ENCODE data around the gene KLF7.

KLF7 gene

DNA sequence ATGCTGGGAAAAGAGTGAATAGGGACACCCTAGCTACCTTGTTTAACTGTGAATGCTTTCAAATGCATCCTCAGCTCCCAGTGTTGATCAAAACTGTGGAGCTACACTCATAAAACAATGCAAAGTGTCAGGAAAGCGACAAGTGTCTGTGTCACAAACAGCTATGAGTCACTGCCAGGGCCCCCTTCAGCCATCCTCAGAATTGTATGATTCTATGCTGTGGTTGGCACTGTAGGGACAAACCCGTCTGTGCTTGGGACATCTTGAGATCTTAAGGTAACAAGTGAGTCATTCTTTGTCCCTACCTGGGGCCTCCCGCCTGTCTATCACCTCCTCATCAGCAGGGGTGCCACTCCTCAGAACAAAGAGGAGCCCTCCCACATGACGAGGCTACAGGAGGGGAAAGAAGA is 42.4 kb downstream of the KLF7 start:
- DNase-seq: no peak

GRCh38 chr2:207122651-207123334 is 43.0 kb downstream of the KLF7 start:
- no peak for DNase-seq

- DNase-seq: no peak
Measured at GRCh38 chr2:207121784-207122183, 44.0 kb downstream of the KLF7 start.

- no peak for DNase-seq
Measured at GRCh38 chr2:207119048-207119447, 46.7 kb downstream of the KLF7 start.

GRCh38 chr2:207117668-207118067 is 48.1 kb downstream of the KLF7 start:
- DNase-seq: no peak

GRCh38 chr2:207115715-207116364 is 49.9 kb downstream of the KLF7 start:
- no peak for DNase-seq

- no peak for DNase-seq
Measured at GRCh38 chr2:207113414-207113813, 52.3 kb downstream of the KLF7 start.

DNA sequence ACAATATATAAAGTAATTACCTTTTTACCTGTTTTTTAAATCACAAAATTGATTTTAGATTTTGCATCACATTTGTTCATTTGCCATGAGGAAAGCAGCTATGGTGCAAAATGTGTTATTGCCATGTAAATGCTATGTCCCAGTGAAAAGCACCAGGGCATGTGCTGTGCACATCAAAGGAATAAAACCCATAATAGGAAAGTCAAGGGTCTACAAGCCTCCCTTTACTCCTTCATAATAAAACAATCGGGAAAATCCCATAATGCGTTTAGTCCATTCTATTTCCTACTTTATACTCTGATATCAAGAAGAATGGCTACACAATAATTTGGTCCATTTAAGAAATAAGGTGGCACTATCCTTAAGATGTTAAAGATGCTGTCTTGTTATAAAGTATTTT is 53.0 kb downstream of the KLF7 start:
- DNase-seq: no peak

DNA sequence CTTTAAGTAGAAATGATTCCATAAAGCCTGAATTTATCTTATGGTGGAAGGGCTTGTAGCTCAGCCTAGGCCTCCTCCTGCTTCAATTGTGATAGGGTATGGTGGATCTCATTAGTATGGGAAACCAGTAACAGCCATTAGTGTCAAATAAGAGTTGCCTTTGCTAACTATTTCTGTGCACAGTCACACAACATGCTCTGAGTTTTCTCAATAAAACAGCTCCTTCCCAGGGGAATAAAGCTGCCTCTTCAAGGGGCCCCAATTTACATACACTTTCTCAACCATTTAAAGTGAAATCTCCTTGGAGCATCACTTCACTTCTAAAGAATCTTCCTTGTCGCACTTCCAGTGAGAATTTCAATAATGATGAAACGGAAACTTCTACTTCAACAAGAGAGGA is 53.4 kb downstream of the KLF7 start:
- no peak for DNase-seq

DNA sequence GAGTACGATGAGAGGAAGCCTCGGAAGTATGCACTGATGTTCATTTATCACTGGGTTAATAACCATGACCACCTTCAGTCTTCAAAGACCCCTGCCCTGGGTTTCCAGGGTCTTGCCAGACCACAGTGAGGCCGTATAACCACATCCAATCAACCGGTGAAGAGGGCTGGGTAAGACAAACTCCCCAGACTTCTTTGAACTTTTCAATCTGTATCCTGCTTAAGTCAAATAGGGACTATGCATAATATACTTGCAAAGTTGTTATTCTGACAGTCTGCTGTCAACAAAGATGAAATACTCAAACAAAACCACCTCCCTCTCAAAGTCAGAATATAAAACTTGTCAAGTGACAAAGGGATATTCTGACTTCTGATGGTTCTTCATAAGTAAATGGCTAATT is 54.0 kb downstream of the KLF7 start:
- no peak for DNase-seq

GRCh38 chr2:207110715-207111114 is 55.0 kb downstream of the KLF7 start:
- no peak for DNase-seq

DNA sequence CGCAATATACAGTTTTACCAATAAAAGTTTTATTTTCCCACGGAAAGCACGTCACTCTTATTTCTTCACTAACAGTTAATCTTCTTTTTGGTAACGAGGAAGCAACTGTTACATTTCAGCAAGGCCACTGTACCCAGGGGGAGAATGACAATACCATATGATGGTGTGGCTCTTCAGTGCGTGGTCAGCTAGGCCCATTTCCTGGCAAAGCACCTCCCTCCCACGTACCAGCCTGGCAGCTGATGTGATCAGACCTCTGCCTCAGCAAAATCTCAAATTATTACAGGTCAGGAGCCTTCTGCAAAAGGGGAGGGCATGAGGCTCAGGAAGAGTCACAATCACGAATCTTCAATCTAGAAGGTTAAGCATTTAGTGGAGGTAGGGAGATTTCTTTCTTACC is 55.4 kb downstream of the KLF7 start:
- peak; percentile 21 for DNase-seq

- DNase-seq: no peak
Measured at GRCh38 chr2:207109768-207110167, 56.0 kb downstream of the KLF7 start.

GRCh38 chr2:207108440-207108839 is 57.3 kb downstream of the KLF7 start:
- DNase-seq: no peak

DNA sequence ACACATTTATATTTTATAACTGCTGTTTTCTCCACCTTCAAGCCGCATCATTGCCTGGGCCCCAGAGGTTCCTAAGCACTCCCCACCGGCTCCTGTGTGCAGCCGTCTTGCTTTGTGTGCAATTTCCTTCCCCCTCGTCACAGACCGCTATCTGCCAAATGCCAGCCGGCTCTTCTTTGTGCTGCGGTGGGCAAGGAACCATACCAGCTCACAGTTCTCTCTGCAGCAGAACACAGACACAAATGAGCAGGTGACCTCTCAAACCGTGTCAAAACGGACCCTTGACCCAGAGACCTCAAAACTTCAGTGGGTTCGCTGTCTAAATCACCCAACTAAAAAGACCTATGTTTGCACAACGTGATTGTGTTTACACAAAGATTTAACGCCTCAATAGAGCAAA is 58.2 kb downstream of the KLF7 start:
- DNase-seq: peak; percentile 83

GRCh38 chr2:207107131-207107530 is 58.6 kb downstream of the KLF7 start:
- DNase-seq: peak; percentile 12

- no peak for DNase-seq
Measured at GRCh38 chr2:207103132-207103531, 62.6 kb downstream of the KLF7 start.

DNA sequence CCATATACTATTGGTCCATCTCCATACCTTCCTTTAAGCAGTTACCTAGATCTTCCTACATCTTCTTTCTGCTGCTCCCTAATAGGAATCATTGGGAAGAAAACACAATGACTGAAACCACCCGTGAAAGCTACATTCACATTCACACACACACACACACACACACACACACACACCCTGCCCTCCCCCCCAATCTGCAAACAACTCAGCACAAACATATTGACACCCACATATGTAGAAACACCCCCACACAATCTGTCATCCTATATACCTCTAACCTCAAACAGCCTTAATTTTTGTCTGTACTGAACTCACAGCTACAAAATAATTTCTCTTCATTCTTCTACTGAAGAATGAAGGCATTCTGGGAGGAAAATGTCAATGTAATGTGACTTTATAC is 63.8 kb downstream of the KLF7 start:
- DNase-seq: no peak

- DNase-seq: no peak
Measured at GRCh38 chr2:207097278-207097677, 68.5 kb downstream of the KLF7 start.

- no peak for DNase-seq
Measured at GRCh38 chr2:207095963-207096362, 69.8 kb downstream of the KLF7 start.

DNA sequence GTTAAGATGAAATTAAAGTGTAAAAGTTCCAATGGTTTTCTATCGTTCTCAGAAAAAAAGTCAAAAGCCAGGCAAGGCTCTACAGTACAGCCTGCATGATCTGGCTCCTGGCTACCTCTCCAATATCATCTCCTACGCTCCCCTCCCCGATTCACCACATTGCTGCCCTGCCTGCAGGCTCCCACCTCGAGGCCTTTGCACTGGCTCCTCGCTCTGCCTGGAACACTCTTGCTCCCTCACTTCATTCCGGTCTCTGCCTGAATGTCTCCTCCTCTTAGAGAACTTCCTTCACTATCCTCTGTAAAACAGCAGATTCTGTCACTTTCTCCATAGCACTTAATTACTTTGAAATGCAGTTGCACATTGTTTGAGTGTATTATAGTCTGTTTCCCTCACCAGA is 72.5 kb downstream of the KLF7 start:
- DNase-seq: no peak

GRCh38 chr2:207092818-207093217 is 72.9 kb downstream of the KLF7 start:
- DNase-seq: no peak

DNA sequence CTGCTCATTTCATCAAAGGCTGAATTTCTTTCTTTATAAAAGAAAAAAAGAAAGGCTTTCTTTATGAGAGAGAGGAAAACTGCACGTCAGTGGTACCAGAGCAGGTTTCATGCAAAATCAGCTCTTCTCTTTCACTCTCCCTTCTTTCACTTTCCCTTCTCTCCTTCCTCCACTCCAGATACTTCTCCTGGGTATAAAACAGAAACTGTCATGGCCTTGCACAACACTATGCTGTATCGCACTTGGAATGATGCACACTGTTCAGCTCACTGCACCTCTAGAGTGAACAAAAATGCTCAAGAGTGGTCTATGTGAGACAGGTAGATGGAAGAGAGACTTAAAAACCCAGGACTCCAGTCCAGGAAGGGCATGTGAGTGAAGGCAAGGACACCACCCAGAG is 73.8 kb downstream of the KLF7 start:
- DNase-seq: no peak

DNA sequence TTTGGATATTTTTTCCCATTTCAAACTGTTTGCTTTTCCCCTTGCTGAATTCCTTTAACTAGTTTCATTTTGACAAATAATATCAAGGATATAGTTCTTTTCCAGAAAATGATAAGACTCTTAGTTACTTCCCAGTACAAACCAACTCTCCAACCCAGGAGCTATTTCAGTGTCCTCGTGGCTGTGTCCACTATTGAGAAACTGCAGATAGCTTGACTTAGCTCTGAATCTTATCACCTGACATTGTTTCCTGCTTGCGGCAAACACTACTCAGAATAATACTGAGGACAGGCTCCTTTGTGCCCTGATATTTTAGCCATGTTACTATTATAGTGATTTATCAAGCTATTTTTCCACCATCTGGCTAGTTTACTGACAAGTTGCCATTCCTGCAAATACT is 74.6 kb downstream of the KLF7 start:
- DNase-seq: peak; percentile 46

DNA sequence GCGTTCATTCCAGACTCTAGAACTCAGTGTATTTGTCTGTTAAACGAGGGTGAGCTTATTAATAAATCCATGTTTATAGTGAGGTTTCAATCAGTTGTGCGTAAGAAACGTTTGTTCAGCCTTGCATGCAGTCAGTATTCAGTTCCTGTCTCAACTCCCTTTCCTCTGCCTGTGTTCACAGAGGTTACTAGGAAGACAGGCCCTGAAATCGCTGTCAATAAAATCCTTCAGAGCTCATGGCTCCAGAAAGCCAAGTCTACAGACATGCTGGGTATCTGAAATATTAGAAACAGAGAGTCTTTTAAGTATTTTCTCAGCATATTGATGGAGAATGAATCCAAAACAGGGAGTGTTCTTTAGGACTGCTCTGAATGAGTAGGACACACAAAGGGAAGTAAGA is 75.4 kb downstream of the KLF7 start:
- no peak for DNase-seq
